Heart left ventricle (tissue), 13 donors: ENCODE results near the gene NCOR1.

ENCODE experiments used
- CTCF ChIP-seq, 12 donors: fragments of 200-600 bp; sonication (generic) in 4 of 12; IDR thresholded peaks; one replicate each; pipeline versions ENCODE4 v1.5.0 to v1.8.0; 2018 to 2022; ENCODE audit warnings: antibody characterized with exemption in 12 of 12, mild to moderate bottlenecking in 5 of 12
- POLR2A ChIP-seq, 2 donors: fragments of 450-650 bp; IDR thresholded peaks; one replicate each; pipeline ENCODE4 v1.6.1; 2017; ENCODE audit warnings: antibody characterized with exemption in 2 of 2, mild to moderate bottlenecking in 2 of 2, moderate library complexity in 2 of 2
- donor health status: ischemic (EF 13 %, LVEDD 7.1; RV severe dilation, severe dysfunction).
- donor health status: DM: no; HTN: yes; CAD: no.
- donor health status: DM: no; HTN: no; CAD: no.
- donor health status: ischemic (EF 25% LVEDD 6.9; RV normal size, moderate dysfunction).
- donor health status: ischemic (EF 25% LVEDD 5.7; RV mildly dilated, moderate dysfunction).
- donor health status: ischemic (EF 35%, LVEDD 5.7; RV mildly dilated, moderate dysfunction).
- donor health status: nonischemic (EF 11% LVEDD 7.7; RV severe dilation, severe dysfunction).
- donor health status: DM: yes; HTN: yes; CAD: no.
- donor health status: PGD.
- donor health status: ischemic (EF 29% LVEDD 5.4; RV normal size, mild dysfunction).
- donor health status: nonischemic (EF 23%, LVEDD 6.1; RV moderate dilation, normal function).

- TF ChIP-seq CTCF (IDR thresholded peaks at IDR 0.05) (no peak), POLR2A (IDR thresholded peaks at IDR 0.05) (no peak)
Measured at GRCh38 chr17:16258901-16259300, 43.6 kb upstream of the NCOR1 start.
